Measurements from ENCODE around the gene HRH2.
"Not testable (repeated sequence)": the region's sequence is repeated elsewhere in the genome, so short reads cannot be mapped to it uniquely, and the experiment has no call there.

Gene HRH2

DNA sequence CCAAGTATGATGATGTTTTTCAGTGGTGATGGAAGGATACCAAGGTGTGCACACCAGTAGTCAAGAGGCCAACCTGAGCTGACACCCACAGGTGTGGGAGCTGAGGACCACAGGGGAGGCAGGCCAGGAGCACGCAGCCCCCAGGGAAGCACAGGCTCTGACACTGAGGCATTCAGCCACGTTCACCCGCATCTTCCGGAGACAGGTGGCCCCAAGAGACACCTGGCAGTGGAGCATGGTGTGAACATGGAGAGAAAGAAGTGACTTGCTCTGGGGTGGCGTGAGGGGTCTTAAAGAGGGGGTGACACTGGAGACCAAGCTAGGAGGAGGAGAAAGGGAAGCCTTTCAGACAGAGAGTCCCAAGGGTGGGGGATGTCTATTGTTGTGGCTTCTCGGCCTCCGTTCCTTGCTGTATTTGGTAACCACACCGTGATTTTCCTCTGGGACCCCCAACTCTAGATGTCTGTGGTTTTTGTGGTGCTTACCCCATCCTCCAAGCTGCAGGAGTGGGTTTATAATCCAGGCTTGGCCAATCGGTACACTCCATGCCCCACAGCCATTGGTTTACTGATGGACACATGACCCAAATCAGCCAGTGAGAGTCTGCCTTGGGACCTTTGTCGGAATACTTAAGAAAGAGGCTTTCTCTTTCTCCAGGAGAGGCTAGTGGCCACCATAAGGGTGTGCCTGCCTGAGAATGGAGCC lies 84.6 kb downstream of the HRH2 start:
- DNase-seq: no peak

DNA sequence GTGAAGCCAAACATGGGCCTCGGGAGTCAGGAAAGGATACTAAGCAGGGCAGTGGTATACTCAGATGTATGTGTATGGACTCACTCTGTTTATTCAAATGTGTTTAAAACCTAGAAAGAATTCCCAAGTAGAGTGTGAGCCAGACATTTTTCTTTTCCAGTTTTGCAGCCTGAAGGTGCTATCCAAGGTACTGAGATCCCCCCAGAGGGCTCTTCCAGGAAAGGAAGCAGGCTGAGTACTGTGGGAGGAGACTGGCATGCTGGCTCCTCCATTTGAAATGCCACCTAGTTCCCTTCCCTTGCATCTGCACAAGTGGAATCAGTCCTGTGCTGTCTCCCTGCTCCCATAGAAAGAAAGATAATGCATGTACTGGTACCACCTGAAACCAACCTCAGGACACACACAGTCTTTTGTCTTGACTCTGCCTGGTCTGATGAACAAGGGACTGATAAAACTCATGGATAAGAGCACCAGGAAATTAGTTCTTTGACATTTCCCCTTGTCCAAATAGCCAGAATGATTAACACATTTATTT lies 85.9 kb downstream of the HRH2 start:
- no peak for DNase-seq

DNA sequence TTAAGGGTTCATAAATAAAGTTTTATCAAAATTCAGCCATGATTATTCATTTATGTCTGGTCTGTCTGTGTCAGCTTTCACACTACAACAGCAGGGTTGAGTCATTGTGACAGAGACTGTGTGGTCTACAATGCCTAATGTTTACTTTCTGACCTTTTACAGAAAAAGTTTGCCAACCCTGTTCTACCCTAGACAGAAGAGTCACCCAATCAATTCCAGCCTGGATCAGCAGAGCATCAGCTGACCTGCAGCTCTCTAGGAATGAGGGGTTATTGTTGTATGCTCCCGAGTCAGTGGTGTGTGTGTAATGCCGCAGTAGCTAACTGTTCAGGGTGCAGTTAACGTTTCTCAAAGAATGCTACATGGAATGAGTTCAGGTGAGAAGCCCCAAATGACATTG lies 87.3 kb downstream of the HRH2 start:
- DNase-seq: no peak

DNA sequence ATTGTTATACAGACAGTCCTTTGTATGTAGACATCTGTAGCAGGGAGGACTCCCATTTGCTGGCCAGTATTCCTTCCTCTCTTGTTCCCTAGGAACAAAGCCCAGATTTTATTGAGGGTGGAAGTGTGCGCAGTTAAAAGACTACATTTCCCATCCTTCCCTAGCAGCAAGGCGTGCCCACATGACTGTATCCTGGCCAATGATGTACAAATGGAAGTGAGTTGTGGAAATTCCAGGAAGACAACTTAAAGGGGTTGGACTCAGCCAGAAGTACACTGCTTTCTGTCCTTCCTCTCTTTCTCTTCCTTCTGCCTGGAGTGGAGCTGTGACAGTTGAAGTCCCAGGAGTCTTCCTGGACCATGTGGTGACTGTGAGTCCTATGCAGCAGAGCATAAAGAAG lies 89.0 kb downstream of the HRH2 start:
- DNase-seq: no peak

DNA sequence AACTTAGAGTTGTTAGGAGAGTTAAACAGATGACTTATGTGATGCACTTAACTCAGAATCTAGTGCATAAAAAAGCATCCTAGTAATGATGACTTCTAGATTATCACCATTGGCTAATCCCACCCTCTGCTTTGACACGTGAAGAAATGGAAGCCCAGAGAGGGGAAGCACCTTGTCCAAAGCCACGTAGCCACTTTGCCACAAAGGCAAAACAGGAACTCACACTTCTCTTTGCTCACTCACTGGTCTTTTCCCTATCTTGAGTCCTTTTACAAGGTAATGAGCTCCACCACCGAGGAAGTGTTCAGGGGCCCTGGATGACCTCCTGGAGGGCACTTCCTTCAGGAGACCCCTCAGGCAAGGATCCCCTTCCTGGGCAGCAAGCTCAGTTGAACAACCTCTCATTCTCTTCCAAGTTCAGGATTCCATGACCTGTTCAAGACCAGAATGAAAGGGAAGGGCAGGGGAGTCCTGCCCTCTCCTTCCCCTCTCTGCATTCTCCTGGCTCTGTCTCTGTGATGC lies 89.7 kb downstream of the HRH2 start:
- no peak for DNase-seq

DNA sequence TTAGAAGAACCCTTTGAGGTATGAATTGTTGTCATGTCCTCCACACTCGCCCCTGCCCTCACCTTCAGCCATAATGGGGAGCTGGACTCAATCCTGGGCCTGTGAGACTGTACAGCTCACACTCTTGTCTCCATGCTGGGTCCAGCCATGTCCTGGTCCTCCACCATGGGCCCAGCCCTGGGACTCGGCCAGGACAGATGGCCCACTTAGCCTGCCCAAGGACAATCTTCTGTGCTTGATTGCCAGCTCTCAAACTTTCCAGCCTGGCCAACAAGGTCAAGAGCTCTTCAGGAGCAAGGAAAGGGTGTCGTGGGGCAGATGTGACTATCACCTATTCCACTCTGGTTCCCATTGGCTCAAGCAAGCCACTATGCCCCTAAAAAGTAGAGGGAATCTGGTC lies 90.8 kb downstream of the HRH2 start:
- no peak for DNase-seq

DNA sequence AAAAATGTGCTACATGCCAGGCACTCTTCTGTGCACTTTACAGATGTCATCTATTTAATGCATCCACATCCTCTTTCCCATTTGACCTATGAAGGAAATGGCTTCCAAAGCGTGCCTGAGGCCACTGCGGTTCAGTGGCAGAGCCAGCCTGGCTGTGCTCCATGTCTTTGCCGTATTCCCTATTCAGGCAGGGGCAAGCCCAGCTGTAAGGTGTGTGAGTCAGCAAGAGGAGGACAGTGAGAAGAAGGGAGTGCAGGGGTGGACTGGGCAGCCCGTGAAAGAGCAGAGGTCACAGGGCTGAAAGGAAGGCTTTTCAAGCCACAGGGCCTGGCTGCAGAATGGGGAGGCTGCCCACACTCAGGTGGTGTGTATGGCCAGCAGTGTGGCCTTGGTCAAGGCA lies 91.7 kb downstream of the HRH2 start:
- DNase-seq: no peak

DNA sequence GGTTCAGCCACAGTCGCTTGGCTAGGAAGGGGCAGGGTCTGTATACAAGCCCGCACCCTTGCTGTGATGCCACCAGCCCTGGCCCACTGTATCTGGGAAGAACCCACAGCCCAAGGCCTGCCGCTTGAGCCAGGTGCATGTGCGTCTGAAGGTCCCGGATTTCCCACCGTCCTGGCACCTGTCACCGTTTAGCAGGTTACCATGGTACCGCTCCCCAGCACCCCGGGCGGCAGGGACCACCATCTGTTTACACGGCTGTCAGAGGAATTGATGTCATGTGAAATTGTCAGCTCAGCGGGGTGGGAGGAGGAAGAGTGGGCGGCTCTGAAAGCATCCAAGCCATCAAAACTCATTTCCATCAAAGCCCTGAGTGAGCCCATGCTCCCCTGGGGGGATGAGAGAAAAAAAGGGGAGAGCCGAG lies 92.7 kb downstream of the HRH2 start:
- no peak for DNase-seq

DNA sequence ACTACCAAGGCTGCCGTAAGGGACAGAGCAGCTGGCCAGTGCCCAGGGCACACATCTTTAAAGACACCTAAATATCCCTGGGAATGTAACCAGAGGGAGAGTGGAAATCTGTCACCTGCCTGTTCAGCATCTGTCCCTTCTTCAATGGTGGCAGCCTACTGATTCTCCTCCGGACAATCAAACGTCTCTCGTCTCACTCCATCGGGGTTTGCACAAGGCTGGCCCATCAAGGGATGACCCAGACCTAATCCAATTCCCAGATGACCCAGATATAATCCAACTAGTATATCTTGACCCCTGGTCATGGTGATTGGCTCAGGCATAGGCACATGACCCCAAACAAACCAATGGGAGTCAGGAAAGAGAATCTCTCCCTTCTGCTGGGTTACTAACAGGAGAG lies 93.5 kb downstream of the HRH2 start:
- no peak for DNase-seq

DNA sequence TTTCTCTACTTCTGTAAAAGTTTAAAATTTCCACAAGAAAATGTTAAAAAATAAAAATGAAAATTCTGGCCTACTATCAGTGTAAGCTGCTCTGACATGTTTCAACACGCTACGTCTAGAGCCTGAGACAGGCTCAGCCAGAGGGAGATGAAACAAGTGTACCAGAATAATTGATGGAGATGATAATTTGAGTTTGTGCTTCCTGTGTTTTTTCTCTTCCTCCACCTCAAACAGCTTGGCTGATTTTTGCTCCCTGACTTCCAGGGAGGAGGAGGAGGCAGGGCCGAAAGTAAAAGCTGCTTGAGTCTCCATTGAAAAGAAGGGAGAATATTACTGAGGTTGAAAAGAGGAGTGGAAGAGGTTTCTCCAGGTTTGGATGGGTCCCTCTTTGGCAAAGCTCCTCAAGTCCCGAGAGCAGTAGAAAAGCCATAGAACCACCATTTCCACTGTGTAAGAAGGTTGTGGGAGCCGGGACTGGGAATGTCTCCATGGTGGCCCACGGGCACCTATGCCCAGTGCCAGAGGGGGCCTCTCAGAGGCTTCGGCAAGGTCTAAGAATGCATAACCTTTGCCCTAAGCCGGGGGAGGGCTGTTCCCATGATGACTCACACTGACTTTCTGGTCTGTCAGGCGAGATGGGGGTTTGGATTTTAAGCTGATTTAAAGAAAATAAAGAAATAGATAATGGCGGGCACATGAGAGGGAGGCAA lies 95.1 kb downstream of the HRH2 start:
- no peak for DNase-seq

DNA sequence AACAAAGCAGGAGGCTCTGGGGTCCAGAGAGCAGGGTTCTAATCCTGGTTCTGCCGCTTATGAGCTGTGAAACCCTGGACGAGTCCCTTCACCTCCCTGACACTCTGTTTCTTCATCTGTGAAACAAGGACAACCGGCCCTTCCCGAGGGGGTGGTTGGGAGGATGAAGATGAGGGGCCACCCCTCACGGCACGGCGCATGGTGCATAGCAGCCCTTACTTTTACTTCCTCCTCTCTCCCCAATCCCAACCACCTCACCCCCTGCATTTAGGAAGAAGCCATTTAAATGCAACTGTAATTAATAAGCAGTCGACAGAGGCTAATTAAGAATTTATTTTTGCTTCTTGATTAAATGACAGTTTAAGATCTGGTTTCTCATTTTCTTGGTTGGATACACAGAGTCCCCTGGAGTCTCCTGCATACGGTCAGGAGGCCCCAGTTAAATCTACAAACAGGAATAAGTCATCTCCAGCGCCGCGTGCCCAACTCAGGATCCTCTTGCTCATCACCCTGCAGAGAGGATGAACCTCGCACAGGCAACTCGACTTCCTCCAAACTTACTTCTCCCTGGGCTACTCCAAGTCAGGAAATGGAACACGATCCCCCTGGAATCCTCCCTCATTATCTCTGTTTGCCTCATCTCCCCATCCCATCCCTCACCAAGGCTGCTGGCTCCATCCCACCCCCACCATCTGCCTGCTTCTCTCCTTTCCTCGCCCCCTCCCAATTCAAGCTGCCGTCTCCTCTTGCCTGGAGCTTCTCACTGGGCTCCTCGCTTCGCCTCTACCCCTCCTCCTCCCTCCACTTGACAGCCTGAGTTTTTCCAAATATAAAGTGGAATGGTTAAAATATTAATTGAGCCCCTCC lies 95.9 kb downstream of the HRH2 start:
- DNase-seq: no peak

DNA sequence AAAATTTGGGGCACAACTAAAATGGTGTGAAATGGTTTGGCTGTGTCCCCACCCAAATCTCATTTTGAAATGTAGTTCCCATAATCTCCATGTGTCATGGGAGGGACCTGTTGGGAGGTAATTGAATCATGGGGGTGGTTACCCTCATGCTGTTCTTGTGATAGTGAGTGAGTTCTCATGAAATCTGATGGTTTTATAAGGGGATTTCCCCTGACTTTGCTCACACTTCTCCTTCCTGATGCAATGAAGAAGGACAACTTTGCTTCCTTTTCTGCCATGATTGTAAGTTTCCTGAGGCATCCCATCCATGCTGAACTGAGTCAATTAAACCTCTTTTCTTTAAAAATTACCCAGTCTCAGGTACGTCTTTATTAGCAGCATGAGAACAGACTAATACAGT lies 102.1 kb downstream of the HRH2 start:
- not testable (repeated sequence) for DNase-seq
